SH-SY5Y (cell line): ENCODE data around the gene CFAP45.

Experiments used
- GATA2 ChIP-seq: IDR thresholded peaks from 2 replicates; pipeline ENCODE4 v1.6.1; 2011; ENCODE audit warnings: mild to moderate bottlenecking, low read depth, low read length
- GATA3 ChIP-seq: IDR thresholded peaks from 2 replicates; pipeline ENCODE4 v1.6.1; 2011; ENCODE audit warnings: low read depth, mild to moderate bottlenecking, low read length, moderate library complexity

GRCh38 chr1:159861218-159861617 is 38.7 kb downstream of the CFAP45 start:
- TF ChIP-seq GATA2 (no peak), GATA3 (no peak)
